Osteoblast (primary cell): ENCODE results near the gene CUEDC2. TPM values are rescaled to one million over a fixed set of nuclear protein-coding genes. Genes with fewer than 3 reads are reported as not detected.
A peak's percentile ranks its signal among the peaks of the same experiment; 100 is the strongest.

Source experiments
- DNase-seq: peaks from one replicate; pipeline ENCODE4 v3.0.0; 2011; ENCODE audit warnings: low spot score, mixed read lengths; ENCODE audit not compliant: insufficient read length; ENCODE audit errors: missing footprints
- H2AFZ ChIP-seq: 2 replicates; pipeline ENCODE4 v1.6.0; 2011; ENCODE audit warnings: mild to moderate bottlenecking, low read length
- H3K27ac ChIP-seq: 2 replicates; pipeline ENCODE4 v1.5.1; 2011; ENCODE audit warnings: mild to moderate bottlenecking, low read depth, low read length, moderate library complexity
- H3K27me3 ChIP-seq: 2 replicates; pipeline ENCODE4 v1.6.0; 2012; ENCODE audit warnings: mild to moderate bottlenecking, control low read depth, inconsistent platforms, low read length, moderate library complexity; ENCODE audit not compliant: insufficient read depth
- H3K36me3 ChIP-seq: 2 replicates; pipeline ENCODE4 v1.5.1; 2011; ENCODE audit warnings: mild to moderate bottlenecking, low read length, control low read depth, moderate library complexity; ENCODE audit not compliant: insufficient read depth
- H3K4me1 ChIP-seq: 2 replicates; pipeline ENCODE4 v1.5.1; 2011; ENCODE audit warnings: mild to moderate bottlenecking, low read length, control low read depth, moderate library complexity; ENCODE audit not compliant: insufficient read depth
- H3K4me2 ChIP-seq: 2 replicates; pipeline ENCODE4 v1.6.0; 2011; ENCODE audit warnings: mild to moderate bottlenecking, low read length; ENCODE audit not compliant: insufficient read depth
- H3K4me3 ChIP-seq: fragments of 200-600 bp; sonication (generic); 3 replicates; pipeline ENCODE4 v1.5.1; 2012; ENCODE audit warnings: mild to moderate bottlenecking, low read length, inconsistent platforms; ENCODE audit not compliant: insufficient read depth
- H3K79me2 ChIP-seq: 2 replicates; pipeline ENCODE4 v1.6.0; 2012; ENCODE audit warnings: mild to moderate bottlenecking, low read length, control low read depth, inconsistent platforms; ENCODE audit not compliant: insufficient read depth
- H3K9me3 ChIP-seq: 2 replicates; pipeline ENCODE4 v1.5.1; 2011; ENCODE audit warnings: low read depth, low read length, control low read depth
- H4K20me1 ChIP-seq: 2 replicates; pipeline ENCODE4 v1.6.0; 2012; ENCODE audit warnings: mild to moderate bottlenecking, low read length, control low read depth; ENCODE audit not compliant: insufficient read depth
- total RNA-seq: library from RNA; depleted of rRNA; stranded (reverse); fragments of >200 nt; gene quantifications from 2 replicates; pipeline ENCODE4 v1.2.3, GENCODE V29; 2012
- TF ChIP-seq, protein P1 (sequence below): IDR thresholded peaks from 2 replicates; pipeline ENCODE4 v1.5.1; 2011; ENCODE audit warnings: mild to moderate bottlenecking, low read depth, low read length, moderate library complexity; ENCODE audit errors: extremely low read depth

The CUEDC2 gene
- total RNA-seq, 1 donor: 46.7 TPM

DNA sequence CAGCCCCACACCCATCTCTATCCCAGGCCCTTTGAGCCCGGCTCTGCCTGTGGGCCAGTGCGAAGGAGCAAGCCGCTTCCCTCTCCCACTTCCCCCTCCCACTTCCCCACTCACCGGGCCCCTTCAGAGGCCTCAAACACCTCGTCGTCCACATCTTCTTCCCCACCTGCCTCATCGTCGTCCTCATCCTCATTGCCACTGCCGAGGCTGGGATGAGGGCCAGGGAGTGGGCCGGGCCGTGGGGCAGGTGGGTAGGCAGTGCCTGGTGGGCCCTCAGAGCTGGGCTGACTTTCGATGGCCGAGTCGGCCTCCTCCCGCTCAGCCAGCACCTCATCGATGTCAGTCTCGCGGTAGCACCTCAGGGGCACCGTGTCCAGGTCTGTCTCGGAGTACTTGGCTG is 17.6 kb downstream of the CUEDC2 start:
- TF ChIP-seq, protein P1, sequence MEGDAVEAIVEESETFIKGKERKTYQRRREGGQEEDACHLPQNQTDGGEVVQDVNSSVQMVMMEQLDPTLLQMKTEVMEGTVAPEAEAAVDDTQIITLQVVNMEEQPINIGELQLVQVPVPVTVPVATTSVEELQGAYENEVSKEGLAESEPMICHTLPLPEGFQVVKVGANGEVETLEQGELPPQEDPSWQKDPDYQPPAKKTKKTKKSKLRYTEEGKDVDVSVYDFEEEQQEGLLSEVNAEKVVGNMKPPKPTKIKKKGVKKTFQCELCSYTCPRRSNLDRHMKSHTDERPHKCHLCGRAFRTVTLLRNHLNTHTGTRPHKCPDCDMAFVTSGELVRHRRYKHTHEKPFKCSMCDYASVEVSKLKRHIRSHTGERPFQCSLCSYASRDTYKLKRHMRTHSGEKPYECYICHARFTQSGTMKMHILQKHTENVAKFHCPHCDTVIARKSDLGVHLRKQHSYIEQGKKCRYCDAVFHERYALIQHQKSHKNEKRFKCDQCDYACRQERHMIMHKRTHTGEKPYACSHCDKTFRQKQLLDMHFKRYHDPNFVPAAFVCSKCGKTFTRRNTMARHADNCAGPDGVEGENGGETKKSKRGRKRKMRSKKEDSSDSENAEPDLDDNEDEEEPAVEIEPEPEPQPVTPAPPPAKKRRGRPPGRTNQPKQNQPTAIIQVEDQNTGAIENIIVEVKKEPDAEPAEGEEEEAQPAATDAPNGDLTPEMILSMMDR: no peak
- H3K4me3 ChIP-seq: no peak overlapping the region
- H3K27me3 ChIP-seq: peaks cover 63% of the 10 kb centered on the region

DNA sequence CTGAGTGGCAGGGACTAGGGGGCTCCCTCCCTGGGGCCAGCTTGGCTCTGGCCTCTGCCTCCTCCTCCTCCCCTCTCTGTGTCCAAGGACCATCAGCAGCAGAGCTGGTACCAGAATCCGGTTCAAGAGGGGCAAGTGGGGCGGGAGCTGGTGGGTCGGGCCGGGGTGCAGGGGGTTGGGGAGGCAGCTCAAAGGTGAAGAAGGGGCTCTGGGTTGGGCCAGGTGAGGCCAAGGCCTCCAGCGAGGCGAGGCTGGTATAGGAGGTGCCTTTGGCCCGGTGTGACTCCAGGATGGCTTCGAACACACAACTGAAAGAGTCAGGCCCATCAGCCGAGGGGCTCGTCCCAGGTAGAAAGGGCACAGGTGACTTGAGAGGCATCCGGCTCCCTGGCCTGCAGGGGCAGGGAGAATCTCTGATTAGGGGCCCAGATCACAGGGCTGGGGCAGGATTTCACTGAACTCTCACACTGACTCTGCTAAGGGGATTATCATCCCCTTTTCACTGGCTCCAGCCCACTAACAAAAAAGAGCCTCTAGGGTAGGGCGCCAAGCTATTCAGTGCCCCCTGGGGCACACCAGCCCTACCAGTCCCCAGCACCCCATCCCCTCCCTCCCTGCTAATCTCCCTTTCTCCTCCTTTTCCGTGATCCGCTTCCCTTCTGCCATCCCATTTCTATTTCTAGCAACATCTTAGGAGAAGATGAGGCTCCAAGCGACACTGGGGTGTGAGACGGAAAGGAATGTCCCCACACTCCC is 18.4 kb downstream of the CUEDC2 start:
- H3K27me3 ChIP-seq: peaks cover 66% of the 10 kb centered on the region
- H3K79me2 ChIP-seq: no peaks in the 10 kb centered on the region
- no peak overlapping the region for H3K4me2 ChIP-seq
- H3K4me1 ChIP-seq: peaks cover 9% of the 10 kb centered on the region
- no peak overlapping the region for H3K27ac ChIP-seq
- no peaks in the 10 kb centered on the region for H4K20me1 ChIP-seq
- no peaks in the 10 kb centered on the region for H3K36me3 ChIP-seq
- H2AFZ ChIP-seq: no peak overlapping the region
- no peak overlapping the region for H3K4me3 ChIP-seq
- TF ChIP-seq, protein P1: no peak
- H3K9me3 ChIP-seq: no peaks in the 10 kb centered on the region
- DNase-seq: peak; percentile 75

More for the DNA sequence above, 17.6 kb downstream of the CUEDC2 start:
- Histone ChIP-seq H3K4me1 (peaks cover 5% of the 10 kb centered on the region), H3K79me2 (no peaks in the 10 kb centered on the region), H4K20me1 (no peaks in the 10 kb centered on the region), H3K4me2 (no peak overlapping the region), H3K36me3 (no peaks in the 10 kb centered on the region), H3K9me3 (no peaks in the 10 kb centered on the region), H2AFZ (no peak overlapping the region), H3K27ac (no peak overlapping the region)
- DNase-seq: no peak

DNA sequence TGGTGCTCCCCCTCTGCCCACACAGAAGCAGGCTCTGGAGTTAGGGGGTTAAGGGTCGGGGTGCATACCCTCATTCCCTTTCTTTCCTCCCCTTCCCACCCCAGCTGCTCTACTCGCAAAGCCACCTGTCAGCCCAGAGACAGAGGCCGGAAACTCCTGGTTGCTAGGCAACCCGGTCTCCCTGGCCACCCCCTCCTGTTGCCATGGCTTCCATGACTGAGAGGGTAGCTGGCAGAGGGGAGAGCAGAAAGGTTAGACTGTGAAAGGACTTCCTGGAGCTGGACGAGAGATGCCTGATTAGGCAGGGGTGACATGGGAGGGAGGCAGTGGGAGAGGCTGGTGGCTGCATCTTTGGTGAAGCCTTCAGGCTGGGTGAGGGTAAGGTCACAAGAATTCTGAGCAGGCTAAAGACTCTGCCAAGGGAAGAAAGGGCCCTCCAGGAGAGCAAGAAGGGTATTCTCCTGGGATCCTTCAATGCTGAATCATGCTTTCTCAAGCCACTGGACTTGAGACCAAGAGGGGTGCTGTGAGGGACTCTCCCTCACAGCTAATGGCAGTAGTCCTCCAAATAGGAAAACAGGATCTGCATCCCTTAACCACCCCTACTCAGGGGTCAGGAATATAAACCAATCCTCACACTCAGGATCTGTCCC is 19.2 kb downstream of the CUEDC2 start:
- H3K27me3 ChIP-seq: peaks cover 67% of the 10 kb centered on the region
- no peaks in the 10 kb centered on the region for H4K20me1 ChIP-seq
- peak; percentile 93 for DNase-seq
- TF ChIP-seq, protein P1: no peak
- no peak overlapping the region for H2AFZ ChIP-seq
- H3K36me3 ChIP-seq: no peaks in the 10 kb centered on the region
- H3K9me3 ChIP-seq: no peaks in the 10 kb centered on the region
- H3K4me3 ChIP-seq: no peak overlapping the region
- peaks cover 9% of the 10 kb centered on the region for H3K4me1 ChIP-seq
- H3K79me2 ChIP-seq: no peaks in the 10 kb centered on the region
- H3K27ac ChIP-seq: no peak overlapping the region
- H3K4me2 ChIP-seq: no peak overlapping the region

DNA sequence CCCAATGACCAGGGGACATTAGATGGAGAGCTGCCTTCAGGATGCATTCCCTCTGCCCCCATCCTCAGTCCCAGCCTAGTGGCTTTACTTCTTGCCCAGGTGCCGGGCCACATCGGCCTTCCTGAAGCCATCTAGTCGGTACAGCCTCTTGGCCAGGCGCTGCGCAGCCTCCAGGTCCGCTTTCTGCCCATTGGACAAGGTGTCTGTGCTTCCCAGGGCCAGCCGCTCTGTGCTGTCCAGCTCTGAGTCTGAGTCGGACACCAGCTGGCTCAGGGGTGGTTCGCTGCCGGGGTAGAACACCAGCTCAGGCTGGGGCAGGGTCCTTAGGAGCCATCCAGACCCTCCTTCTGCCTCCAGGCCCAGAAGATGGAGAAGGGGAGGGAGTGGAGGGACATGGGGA is 20.1 kb downstream of the CUEDC2 start:
- DNase-seq: peak; percentile 85
- no peak overlapping the region for H3K4me3 ChIP-seq
- H4K20me1 ChIP-seq: no peaks in the 10 kb centered on the region
- no peaks in the 10 kb centered on the region for H3K79me2 ChIP-seq
- H3K4me2 ChIP-seq: no peak overlapping the region
- no peaks in the 10 kb centered on the region for H3K9me3 ChIP-seq
- H2AFZ ChIP-seq: no peak overlapping the region
- H3K36me3 ChIP-seq: no peaks in the 10 kb centered on the region
- TF ChIP-seq, protein P1: no peak
- H3K27ac ChIP-seq: no peak overlapping the region
- peaks cover 9% of the 10 kb centered on the region for H3K4me1 ChIP-seq
- peaks cover 72% of the 10 kb centered on the region for H3K27me3 ChIP-seq
